GM19328 (cell line): ENCODE measurements around the gene DYNLT2B.
"Not testable (repeated sequence)": the region's sequence is repeated elsewhere in the genome, so short reads cannot be mapped to it uniquely, and the experiment has no call there.

ENCODE experiments used
- ATAC-seq: cut with Tn5 transposase; IDR thresholded peaks from one replicate; pipeline ENCODE4 v1.9.1; 2021; ENCODE audit warnings: mild to moderate bottlenecking, moderate library complexity; ENCODE audit not compliant: unreplicated experiment

The DYNLT2B gene

DNA sequence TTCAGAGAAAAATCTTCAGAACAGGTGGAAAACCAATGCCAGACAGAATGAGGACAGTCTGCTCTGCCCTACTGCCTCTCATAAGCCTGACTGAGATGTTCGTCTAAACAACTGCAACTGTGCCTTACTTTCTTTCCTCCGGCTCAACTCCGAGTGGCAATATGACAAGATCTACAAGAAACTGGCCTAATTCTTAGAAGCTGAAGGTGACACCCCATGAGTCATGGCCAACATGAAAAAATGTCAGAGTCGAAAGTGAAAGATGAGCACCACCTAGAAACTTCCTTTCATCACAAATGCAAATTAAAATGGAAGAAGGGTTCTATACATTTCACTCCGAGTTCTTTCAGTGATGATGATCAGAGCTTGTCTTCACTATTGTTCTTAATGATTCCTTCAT is 43.5 kb downstream of the DYNLT2B start:
- peak; percentile 76 for ATAC-seq

DNA sequence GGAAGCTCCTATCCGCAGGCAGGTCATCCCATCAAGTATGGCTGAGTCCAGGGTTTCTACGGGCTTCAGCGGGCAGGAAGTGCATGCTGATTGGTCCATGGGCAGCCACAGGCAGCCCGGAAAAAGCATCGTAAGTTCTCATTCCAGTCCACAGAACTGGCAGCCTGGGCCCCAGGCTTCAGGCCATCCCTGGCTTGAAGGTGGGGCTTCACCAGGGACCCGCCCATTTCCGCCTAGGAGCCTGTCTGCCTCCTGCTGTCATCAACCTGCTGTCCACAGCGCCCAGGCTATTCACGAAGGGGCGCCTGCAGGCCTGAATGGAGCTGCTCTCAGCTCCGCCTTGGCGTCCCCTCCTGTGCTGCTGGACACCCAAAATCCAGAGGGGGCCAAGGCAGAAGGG is 44.4 kb downstream of the DYNLT2B start:
- no peak for ATAC-seq

DNA sequence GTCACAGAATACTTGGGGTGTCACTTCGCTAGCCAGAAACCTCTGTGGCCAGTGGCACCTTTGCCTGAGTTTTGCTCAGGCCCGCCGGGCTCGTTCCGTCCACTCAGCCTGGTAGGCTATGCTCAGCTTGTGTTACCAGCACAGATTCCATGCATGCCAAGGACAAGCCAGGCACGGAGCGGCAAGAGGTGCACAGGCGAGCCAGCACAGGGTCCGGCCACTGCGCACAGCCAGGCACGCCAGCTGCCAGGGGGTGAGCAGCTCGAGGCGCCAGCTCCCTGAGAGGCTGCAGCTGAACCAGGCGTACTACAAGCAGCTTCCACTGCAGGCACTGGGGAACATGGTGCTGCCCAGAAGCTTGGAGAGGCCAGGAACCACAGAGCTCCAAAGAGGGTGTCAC is 45.2 kb downstream of the DYNLT2B start:
- ATAC-seq: no peak

DNA sequence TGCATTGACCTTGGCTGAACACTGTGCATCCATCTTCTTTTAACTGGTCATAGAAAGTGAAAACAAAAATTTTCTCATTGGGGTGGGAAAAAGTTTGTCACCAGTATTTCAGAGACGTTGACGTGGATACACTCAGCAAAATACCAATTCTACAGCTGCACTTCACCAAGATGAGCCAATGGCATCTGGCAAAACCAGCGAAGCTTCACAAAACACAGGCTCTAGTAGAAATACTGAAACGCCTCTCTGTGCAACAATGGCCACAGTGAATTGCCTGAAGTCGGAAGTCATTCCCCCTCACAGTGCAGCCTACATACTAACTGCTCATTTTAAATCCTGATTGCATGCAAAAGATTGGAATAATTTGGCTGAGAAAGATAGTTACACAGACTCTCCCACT is 47.5 kb downstream of the DYNLT2B start:
- no peak for ATAC-seq

GRCh38 chr3:196268284-196269163 is 49.5 kb downstream of the DYNLT2B start:
- no peak for ATAC-seq

DNA sequence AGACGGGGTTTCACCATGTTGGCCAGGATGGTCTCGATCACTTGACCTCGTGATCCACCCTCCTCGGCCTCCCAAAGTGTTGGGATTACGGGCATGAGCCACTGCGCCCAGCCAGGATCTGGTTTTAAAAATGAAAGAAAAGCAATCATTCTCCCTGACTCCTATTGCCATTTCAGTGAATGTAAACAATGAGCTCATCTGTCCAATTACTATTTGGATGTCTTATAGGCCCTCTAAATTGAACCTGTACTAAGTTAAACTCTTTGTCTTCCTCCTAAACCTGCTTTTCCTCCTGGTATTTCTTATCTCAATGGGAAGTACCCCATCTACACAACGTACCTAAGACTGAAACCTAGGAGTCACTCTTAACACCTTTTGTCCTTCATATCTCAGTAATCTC is 54.2 kb downstream of the DYNLT2B start:
- ATAC-seq: no peak

- no peak for ATAC-seq
Observed at GRCh38 chr3:196260784-196261183, 57.3 kb downstream of the DYNLT2B start.

DNA sequence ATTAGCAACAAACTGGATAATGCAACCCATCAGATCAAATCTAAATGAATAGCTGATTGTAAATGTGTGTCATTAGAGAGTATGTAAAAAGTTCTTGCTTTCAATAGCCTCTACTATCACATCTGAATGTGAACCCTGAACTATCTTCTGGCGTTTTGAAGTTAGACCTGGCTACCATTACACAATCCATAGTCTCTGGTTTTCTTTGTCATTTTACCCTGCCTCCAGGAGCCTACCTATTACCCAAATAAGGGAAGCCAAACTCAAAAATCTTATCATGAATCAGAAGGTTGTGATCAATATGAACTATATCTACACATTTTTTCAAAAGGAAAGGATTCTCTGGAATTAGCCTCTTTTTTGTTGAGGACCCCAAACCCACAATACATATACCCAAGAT is 62.3 kb downstream of the DYNLT2B start:
- no peak for ATAC-seq

DNA sequence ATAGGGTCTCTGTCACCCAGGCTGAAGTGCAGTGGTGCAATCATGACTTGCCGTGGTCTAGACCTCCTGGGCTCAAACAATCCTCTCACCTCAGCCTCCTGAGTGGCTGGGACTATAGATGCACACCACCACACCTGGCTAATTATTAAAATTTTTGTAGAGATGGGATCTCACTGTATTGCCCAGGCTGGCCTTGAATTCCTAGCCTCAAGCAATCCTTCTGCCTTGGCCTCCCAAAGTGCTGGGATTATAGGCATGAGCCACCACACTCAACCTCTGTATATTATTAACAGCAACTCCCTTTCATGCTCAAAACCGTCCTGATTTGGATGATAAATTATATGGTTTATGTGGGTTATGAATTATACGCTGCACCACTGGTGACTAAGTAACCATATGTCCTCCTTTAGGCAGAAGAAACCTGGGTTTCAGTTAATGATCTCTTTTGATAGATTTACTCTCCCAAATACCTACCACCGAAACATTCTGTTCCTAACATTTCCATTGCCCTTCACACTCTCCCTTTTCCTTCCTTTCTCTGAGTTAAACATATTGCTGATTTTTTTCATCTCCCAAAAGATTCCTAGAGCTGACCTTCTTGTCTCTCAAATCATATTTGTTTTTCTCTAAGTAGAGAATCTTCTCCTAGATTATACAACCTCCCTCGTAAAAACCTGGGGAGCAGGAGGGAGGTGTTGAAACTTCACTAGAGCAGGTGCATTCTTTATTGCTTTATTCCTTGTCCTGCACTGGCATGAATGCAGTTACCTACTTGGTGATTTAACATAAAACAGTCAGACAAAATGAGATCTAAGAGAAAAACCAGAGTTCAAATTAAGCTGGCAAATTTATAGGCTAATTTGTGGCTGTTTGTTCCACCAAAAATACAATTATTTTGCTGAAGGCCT is 63.4 kb downstream of the DYNLT2B start:
- ATAC-seq: no peak

GRCh38 chr3:196251918-196252317 is 66.1 kb downstream of the DYNLT2B start:
- ATAC-seq: no peak

DNA sequence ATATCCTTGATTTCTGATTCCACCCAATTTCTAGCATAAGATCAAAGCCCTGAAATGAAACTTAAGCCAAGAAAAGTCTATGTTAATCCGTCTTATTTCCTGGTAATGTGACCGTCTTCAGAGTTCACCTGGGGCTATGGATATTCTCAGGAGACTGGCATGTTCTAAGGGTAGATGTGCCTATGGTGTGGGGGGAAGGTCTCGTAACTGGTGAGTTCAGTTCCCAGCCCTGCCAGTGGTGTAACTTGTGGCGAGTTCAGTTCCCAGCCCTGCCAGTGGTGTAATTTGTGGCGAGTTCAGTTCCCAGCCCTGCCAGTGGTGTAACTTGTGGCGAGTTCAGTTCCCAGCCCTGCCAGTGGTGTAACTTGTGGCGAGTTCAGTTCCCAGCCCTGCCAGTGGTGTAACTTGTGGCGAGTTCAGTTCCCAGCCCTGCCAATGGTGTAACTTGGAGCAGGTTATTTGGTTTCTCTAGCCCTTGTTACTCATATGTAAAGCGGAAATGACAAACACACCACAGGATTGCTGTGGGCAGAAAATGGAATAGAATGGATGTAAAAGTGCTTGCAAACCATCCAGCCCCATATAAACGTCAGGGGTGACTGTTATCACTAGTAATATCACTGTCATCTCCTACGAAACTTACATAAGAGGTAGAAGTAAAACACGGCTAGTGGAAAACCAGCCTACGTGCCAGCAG is 71.3 kb downstream of the DYNLT2B start:
- ATAC-seq: no peak

GRCh38 chr3:196244166-196244565 is 73.9 kb downstream of the DYNLT2B start:
- ATAC-seq: not testable (repeated sequence)

GRCh38 chr3:196241704-196242103 is 76.3 kb downstream of the DYNLT2B start:
- ATAC-seq: no peak
